Fibroblast of the conjunctiva (primary cell): ENCODE results near the gene PADI6.

Source experiments
- DNase-seq: peaks from one replicate; pipeline ENCODE4 v3.0.0-alpha.2; 2010; ENCODE audit warnings: low read depth

Gene PADI6

DNA sequence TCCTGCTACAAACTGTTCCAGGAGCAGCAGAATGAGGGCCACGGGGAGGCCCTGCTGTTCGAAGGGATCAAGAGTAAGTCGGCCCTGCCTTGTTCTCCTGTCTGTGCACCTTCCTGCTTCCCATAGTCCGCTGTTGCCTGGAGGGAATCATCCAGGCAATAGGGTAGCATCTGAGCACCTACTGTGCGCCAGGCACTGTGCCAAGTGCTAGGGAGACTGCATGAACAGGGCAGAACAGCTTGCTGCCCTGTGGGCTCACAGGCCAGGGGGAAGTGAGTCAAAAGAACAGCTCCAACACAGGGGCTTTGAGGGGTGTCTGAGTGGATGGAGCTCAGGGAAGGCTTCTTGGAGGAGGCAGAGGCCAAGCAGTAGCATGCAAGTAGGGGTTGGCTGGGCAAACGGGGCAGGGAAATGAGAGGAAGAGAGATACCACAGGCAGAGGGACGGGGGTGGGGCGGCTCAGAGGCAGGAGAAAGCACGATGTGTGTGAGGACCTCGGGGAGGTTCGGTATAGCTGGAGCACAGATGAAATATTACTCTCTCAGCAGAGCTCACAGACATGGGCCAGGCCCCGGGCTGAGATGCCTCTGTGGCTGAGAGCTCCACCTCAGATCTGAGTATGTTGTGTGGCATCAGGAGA lies 15.5 kb upstream of the PADI6 start:
- DNase-seq, result no peak

DNA sequence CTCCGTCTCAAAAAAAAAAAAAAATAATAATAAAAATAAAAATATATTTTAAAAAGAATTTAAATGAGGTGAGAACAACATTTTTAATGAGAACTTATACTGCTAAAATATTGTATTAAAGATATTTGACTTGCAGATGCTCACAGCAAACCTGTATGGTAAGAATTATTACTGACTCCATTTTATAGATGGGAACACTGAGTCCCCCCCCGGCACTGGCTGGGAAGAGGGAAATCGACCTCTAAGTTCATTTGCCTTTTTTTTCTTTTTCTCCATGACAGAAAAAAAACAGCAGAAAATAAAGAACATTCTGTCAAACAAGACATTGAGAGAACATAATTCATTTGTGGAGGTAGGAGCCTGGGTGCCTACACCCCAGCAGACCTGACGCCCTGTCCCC lies 13.4 kb upstream of the PADI6 start:
- no peak for DNase-seq

DNA sequence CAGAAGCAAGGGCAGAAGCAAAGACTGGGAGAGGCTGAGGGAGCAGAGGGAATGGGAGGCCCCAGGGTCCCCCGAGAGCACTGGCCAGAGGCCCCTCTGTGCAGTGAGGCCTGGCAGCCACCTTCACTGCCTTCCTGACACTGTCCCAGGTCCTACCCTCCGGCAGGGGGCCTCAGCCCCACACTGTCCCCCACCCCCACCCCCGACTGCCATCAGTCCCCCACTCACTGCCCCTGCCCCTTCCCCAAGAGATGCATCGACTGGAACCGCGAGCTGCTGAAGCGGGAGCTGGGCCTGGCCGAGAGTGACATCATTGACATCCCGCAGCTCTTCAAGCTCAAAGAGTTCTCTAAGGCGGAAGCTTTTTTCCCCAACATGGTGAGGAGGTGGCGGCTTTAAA lies 13.0 kb upstream of the PADI6 start:
- DNase-seq, result no peak

DNA sequence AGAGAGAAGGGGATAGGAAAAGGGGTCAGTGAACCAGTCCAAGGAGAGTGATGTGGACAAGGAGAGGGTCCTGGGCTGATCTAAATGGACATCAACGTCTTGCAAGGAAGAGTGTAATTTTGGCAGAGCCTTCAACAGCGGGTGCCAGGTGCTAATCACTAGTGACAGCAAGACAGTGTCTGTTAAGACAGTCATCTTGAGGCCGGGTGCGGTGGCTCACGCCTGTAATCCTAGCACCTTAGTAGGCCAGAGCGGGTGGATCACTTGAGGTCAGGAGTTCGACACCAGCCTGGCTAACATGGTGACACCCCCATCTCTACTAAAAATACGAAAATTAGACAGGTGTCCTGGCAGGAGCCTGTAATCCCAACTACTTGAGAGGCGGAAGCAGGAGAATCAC lies 12.2 kb upstream of the PADI6 start:
- DNase-seq, result no peak

DNA sequence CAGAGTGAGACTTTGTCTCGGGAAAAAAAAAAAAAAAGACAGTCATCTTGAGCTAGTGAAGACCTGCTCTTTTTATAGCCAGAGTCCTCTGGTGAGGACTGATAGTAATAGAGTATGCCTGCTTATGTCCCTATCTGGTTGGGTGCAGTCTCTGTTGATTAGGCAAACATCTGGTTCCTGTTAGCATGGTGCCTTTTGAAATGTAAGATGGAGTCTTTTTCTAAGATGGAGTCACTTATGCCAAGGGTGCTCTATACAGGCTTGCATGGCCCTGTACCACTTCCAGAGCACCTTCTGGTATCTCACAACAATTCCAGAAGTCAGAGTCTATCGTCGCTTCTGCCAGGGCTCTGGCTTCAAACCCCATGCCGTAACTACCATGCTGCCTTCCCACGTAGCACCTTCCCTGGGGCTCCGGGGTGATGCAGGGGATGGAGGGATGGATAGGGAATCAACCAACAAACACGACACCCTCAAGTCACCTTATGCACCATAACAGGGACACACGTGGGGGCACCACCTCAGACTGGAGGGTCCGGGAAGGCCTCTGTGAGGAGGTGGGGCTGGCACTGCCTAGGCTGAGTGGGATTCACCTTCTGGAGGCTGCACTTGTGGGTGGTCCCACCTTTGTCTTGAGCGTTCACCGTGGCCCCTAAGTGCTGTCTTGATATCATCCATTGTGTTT lies 11.6 kb upstream of the PADI6 start:
- no peak for DNase-seq

DNA sequence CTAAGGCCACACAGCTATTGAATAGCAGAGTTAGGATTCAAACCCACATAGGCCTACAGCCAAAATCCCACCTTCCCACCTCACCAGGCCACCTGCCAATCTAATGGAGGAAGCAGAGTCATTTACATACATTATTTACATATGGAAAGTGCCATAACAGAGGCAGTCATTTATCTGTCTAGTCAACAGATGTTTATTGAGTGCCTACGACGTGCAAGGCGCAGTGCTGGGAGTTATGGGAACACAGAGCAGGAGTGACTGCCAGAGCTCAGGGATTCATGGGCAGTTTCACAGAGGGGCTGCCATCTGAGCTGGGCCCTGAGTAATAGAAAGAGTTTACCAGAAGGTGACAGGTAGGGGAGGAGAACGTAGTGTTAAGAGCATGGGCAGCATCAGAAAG lies 10.3 kb upstream of the PADI6 start:
- DNase-seq, result no peak

DNA sequence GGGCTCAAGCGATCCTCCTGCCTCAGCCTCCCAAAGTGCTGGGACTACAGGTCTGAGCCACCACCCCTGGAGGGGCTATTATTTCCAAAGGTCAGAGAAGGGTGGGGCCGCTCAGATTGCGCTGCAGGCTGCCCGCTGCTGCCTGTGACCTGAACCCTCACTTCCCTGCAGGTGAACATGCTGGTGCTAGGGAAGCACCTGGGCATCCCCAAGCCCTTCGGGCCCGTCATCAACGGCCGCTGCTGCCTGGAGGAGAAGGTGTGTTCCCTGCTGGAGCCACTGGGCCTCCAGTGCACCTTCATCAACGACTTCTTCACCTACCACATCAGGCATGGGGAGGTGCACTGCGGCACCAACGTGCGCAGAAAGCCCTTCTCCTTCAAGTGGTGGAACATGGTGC lies 8.6 kb upstream of the PADI6 start:
- no peak for DNase-seq

DNA sequence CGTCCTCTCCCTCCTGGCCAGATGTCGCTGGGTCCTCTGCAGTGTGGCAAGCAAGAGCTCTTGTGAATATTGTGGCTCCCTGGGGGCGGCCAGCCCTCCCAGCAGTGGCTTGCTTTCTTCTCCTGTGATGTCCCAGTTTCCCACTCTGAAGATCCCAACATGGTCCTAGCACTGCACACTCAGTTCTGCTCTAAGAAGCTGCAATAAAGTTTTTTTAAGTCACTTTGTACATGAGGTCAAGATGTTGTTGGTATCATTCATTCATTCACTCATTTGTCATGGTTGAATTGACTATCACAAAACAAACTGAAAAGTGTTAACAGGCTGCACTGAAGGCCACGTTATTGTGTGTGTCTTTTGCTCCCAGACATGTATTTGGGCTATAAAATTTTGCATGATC lies 8.2 kb upstream of the PADI6 start:
- DNase-seq, result no peak

DNA sequence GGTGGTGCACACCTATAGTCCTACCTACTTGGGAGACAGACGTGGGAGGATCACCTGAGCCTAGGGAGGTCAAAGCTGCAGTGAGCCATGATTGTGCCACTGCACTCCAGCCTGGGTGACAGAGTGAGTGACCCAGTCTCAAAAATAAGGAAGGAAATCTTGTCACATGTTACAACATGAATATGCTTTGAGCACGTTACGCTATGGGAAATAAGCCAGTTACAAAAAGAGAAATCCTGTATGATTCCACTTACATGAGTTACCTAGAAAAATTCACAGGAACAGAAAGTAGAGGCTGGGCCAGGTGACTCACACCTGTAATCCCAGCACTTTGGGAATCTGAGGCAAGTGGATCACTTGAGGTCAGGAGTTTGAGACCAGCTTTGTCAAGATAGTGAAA lies 6.7 kb upstream of the PADI6 start:
- no peak for DNase-seq

DNA sequence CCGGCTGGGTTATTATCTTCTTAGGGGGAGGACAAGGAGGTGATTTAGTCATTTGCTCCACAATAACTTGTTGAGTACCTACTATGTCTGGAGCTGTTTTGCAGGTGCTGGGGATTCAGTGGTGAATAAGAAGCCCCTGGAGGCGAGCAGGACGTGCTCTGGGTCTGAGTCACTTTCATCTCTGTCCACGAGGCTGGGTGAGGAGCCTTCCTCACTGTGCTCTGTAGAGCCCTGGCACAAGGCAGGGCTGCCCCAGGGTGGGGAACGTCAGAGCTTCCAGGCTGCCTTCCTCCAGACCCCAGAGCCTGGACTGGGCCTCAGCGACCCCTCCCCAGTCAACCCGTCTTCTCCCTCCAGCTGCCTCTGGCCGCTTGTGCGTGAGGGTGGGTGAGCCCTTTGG lies 2.5 kb upstream of the PADI6 start:
- DNase-seq, result no peak

DNA sequence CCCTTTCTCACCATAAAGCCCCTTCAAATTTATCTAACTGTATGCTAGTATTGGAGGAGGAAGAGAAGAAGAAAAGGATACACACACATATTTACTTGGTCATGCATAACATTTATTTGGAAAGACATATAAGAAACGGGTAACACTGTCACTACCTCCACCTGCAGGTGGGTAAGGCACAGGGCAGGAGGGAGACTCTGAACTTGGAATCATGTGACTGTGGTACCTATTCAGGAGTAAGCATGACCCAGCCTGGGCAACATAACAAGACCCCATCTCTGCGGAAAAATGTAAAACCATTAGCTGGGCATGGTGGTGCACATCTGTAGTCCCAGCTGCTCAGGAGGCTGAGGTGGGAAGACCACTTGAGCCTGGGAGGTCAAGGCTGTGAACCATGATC lies 1.4 kb upstream of the PADI6 start:
- no peak for DNase-seq

DNA sequence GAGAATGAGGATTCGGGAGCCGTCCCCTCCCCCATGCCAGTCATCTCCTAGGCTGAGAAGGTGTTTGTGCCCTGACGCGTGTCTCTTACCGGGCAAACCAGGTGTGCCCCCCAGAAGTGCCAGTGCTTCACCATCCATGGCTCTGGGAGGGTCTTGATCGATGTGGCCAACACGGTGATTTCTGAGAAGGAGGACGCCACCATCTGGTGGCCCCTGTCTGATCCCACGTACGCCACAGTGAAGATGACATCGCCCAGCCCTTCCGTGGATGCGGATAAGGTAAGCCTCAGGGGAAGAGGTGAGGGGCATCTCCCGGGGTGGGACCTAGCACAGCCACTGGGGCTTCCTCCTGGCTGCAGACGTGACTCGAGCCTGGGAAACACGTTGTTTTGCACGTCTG lies 959 bp downstream of the PADI6 start:
- no peak for DNase-seq

DNA sequence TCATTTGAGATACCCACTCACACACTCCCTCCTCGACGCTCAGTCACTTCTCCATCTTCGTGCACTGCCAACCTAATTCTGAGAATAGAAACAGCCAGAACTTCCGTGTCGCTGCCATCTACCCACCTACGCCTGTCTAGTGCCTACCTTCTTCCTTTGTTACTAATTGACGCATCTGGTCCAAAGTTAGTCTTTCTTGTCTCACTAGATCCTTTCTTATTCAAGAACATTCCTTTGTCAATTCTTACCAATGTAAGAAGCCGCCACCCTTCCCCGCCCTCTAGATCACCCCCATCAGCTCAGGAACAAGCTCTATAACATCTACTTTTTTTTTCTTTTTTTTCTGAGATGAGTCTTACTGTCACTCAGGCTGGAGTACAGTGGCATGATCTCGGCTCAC lies 3.7 kb downstream of the PADI6 start:
- DNase-seq, result no peak

DNA sequence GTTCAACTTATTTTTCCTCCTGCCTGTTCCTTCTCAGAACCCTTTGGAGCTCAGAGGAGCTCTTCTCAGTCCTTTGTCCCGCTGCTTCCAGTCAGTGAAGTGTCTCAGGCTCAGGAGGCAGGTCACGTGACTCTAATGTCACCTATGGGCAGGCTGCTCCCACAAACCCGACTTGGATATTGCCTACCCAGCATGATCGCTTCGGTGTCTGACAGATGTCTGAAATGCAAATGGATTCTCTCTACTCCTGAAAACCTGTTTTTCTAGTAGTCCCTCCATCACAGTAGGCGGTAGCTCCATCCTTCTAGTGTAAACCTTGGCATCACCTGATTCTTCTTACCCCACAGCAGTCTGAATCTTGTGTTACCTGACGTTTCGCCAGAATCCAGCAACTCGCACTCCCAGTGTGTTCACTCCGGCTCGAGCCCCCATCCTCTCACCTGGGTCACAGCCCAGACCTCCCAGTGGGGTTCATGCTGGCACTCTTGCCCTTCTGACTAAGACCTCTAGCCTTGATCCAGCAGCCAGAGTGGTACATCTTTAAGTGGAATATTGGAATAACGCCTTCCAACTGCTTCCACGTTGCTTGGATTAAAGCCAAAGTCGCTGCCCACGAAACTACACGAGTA lies 5.4 kb downstream of the PADI6 start:
- no peak for DNase-seq

DNA sequence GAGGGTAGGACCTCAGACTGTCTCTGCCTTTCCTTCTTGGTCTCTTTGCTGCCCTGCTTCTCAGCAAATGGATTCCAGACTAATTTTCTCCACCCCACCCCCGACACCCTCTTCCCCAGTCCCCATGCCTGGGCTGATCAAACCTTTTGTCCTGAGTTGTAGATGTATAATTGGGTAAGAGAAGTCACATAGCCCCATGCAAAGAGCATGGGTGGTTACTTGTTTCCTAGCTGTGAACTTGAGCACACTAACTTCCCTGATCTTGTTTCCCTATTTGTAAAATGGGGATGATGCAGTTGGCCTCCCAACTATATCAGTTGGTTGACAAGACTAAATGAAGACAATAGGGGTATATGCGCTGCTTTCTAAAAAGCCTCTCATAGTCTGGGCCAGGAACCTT lies 9.2 kb downstream of the PADI6 start:
- no peak for DNase-seq

DNA sequence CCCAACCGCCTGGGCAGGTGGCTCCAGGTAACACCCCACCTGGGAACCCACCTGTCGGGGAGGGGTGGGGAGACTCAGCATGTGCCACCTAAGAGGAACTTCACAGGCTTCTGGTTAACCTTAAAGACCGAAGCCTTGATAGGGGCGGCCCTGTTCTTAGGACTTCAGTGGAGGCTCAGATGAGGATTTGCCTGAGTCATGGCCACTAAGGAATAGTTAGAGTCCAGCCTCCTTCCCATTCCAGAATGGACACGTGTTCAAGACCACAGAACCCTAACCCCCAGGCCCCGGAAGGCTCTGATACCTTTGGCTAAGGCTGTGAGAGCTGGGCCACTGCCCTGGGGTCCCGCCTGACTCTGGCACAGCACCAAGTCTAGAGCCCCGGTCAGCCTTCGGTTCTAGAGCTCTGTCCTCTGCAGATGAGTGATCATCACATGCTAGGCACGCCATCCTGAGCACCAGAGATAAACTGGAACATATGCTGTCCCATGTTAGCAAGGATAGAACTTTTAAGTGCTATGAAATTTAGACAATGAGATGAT lies 20.3 kb downstream of the PADI6 start:
- no peak for DNase-seq

DNA sequence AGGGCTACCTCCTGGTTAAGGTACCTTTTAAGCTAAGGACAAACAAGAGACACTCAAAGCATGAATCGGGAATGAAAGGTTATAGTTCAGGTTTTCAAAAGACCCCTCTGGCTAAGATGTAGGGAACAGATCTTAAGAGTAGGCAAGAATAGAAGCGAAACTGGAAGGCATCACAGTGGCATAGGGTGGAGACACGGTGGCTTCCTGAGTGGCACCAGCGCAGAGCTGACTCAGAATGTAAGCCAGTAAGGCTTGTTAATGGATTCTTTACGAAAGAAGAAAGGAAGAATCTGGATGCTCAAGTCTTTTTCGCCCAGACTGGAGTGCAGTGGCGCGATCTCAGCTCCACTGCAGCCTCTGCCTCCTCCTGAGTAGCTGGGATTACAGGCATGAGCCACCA lies 21.2 kb downstream of the PADI6 start:
- DNase-seq, result no peak

DNA sequence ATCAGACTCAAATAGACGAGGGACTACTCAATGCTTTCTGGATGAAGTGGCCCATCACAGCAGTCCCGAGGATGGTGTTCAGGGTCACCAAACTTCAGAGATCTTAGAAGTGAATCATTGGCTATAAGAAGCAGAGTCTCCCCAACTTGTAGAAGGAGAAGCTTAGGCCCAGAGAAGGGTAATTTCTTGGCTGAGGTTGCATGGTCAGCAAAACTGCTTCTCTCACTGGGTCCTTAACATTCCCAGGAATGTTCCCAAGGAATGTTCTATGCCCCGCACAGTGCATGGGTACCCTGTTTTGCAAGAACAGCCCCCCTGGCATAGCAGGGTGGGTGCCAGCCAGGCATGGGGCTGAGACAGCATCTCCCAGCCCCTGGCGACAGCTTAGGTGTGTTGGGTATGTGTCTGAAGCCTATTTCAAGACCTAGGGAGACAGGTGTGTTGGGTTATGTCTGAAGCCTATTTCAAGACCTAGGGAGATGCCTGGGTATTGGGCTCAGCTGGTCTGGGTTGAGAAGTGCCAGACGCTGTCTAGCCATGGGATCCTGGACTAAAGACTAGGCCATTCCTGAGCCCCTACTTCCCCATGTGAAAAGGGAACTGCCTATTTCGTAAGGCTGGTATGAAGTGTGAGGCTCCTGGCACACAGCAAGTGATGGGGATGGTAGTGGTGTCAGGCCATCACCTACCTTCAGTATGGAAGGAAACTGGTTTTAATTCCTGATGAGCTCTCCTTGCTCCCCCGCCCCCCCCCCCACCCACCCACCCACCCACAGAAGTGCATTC lies 26.1 kb downstream of the PADI6 start:
- DNase-seq, result no peak

DNA sequence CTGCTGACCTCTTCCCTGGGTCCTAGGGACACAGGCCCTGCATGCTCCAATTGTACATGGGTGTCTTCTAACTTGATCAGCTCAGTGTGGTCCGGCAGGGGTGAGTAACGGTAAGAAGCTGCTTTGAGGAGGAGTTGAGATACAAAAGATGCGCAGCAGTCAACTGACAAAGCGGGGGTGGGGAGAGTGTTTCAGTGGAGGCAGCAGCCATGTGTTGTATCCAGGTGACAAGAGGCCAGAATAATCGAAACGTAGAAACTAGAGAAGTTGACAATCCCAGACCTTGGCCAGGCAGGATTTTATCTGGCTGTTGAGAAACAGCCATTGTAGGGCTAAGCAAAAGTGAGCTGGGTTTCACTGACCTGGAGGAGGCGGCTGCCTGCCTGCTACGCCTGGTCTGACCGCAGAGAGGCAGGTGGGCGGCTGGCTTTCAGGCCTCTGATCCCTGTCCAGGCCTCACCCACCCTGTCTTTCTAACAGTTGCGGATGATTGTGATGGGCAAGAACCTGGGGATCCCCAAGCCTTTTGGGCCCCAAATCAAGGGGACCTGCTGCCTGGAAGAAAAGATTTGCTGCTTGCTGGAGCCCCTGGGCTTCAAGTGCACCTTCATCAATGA lies 28.8 kb downstream of the PADI6 start:
- no peak for DNase-seq

DNA sequence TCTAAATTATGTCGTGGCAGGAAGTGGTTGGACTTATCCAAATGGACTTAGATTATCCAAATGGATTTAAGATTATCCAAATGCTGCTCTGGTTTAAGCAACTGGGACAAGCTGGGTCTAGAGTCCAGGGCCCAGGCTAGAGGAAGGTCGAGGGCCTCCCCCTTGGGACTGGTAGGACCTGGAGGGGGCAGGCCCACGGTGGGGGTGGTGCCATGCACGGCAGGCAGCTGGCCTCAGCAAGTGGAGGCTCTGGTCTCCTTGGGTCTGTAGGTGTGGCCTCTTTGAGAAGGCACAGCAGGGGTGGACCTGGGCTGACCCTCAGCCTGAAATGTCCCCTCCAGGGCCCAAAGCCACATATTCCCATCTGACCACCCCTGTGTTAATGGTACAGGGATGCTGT lies 29.8 kb downstream of the PADI6 start:
- DNase-seq, result no peak

DNA sequence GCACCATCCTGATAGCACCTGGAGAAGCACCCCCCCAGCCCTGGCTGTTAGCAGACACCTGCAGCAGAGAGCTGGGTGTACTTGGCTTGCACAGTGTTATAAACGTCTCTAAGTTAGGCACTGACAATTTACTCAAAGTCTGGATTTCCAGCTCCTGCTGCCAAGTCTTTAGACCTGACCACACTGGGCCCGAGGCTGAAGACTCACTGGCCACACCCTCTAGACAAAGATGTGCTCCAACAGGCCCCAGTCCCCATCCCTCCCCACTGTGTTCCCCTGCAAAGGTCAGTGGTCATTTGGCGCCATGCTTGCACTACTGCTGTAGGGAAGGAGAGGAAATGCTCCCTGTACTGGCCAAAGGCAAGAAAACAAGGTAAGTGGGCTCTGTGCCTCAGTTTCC lies 31.1 kb downstream of the PADI6 start:
- DNase-seq, result no peak

DNA sequence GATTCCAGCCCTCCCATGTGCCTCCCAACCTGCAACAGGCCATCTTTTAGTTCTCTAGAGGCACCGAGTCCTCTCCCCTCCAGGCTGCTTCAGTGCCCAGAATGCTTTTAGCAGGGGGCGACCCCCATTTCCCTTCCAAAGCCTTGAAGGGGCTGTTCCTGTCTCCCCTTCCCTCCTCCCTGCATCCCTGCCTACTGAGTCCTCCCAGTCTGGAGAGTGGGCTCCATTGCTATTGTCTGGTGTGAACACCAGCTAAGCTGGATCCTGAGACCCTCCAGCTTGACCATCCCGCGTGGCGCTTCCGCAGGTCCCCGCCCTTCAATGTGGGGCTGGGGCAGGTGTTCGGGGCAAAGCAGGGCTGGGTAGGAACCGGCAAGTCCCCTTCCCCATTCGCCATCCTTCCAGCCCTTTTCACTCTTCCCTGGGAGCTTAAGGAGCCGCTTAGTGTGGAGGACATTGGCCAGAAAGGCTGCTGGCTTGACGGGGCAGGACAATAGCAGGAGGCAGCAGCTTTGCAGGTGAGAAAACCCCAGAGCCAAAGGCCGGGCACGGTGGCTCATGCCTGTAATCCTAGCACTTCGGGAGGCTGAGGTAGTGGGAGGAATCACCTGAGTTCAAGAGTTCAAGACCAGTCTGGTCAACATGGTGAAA lies 32.2 kb downstream of the PADI6 start:
- DNase-seq, result no peak
